Spleen (tissue), 7 donors: ENCODE measurements around the gene GAGE13.

Experiments
- CTCF ChIP-seq, 11 experiments: fragments of 200-600 bp in 7 of 11; fragments of 450-650 bp in 4 of 11; sonication (generic) in 4 of 11; IDR thresholded peaks in 8 of 11; conservative IDR thresholded peaks in 3 of 11; 1 replicate in 7 of 11; 2 replicates in 4 of 11; pipeline versions ENCODE4 v1.4.0 to v1.8.0; 2016 to 2021; ENCODE audit warnings: antibody characterized with exemption in 11 of 11, inconsistent platforms in 4 of 11, mild to moderate bottlenecking in 1 of 11
- POLR2A ChIP-seq, 3 donors: fragments of 450-650 bp; IDR thresholded peaks; one replicate each; pipeline ENCODE4 v1.5.1; 2017; ENCODE audit warnings: antibody characterized with exemption in 3 of 3, mild to moderate bottlenecking in 1 of 3
- POLR2AphosphoS5 ChIP-seq, 3 donors: sonication (generic); formaldehyde crosslinking; IDR thresholded peaks; one replicate each; pipeline ENCODE4 v1.5.1; 2017; ENCODE audit warnings: antibody characterized with exemption in 3 of 3
- donor health status: DM: no; HTN: no; CAD: no; lungs with moderate emphysema.
- donor health status: DM: no; HTN: no; CAD: no.
- donor health status: DM: no; HTN: no; CAD: no.

DNA sequence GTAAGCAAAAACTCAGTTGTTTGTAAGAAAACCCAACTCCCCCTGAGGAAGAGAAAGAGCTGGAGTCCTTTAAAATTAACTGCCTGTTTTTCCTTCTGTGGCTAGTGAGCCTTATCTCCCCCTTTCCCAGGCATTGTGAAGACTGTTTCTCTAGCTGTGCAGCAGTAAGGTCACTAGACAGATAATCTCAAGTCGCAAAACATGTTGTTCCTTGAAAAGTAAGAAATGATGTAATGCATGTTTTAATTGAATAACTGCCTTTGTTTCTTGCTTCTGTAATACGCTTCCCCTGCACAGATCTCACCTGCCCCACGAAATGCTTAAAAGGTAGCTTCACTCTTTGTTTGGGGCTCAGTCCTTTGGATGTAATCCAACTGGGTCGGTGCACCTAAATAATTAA, 15.3 kb upstream of the GAGE13 start:
- TF ChIP-seq CTCF (IDR thresholded peaks at IDR 0.05 in 8 of 11, conservative IDR thresholded peaks at IDR 0.05 in 3 of 11) (no peak), POLR2AphosphoS5 (IDR thresholded peaks at IDR 0.05) (no peak), POLR2A (IDR thresholded peaks at IDR 0.05) (no peak)
